ENCODE results near the gene PUS1. TPM values are rescaled to one million over a fixed set of nuclear protein-coding genes. Genes with fewer than 3 reads are reported as not detected.

The PUS1 gene
- total and polyA plus RNA-seq, 5 donors = 7.2 to 13.7 (median 7.8) TPM

DNA sequence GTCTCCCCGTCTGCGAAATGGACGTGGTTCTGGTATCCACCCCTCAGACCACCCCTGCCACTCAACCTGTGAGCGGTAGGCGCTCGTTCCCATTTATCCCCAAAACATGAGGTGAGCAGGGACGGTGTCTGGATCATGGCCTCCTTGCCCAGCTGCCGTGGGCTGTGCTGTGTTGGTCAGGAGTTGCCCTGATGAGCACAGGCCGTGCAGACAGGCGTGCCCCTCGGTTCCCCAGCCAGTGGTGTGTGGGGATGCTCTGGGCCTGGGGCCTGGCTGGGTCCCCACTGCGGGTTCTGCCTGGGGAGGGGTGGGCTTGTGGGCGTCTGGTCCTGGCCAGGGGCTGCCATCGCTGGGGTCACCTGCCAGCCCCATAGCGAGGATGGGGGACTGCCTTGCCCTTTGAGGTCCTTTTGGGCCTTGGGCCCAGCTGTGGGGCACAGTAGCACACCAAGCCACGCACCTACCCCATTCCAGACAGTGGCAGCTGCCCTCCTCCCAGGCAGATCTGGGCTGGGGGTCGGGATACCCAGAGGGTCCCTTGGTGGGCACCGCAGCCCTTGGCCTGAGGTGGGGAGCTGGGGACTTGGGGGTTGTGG is 11.3 kb upstream of the PUS1 start:
- intact Hi-C loops (cut with DNase I) = no loop called here
- no peaks in the 10 kb centered on the region for H3K27me3 ChIP-seq (ENCODE audit: control insufficient read depth, insufficient read depth)
- no peak overlapping the region for H3K4me3 ChIP-seq (ENCODE audit: low read length)
- H3K4me1 ChIP-seq (ENCODE audit: control insufficient read depth, insufficient read depth, low read length) = peaks cover under 1% of the 10 kb centered on the region
- no peak overlapping the region for H3K27ac ChIP-seq (ENCODE audit: low read length)
- no peaks in the 10 kb centered on the region for H3K9me3 ChIP-seq (ENCODE audit: control insufficient read depth, low read length)
- 89% methylated on average over 18 of the region's 18 CpGs for WGBS
- ATAC-seq = no peak
- peak in 1 of 3 donors; percentile 50 for DNase-seq

DNA sequence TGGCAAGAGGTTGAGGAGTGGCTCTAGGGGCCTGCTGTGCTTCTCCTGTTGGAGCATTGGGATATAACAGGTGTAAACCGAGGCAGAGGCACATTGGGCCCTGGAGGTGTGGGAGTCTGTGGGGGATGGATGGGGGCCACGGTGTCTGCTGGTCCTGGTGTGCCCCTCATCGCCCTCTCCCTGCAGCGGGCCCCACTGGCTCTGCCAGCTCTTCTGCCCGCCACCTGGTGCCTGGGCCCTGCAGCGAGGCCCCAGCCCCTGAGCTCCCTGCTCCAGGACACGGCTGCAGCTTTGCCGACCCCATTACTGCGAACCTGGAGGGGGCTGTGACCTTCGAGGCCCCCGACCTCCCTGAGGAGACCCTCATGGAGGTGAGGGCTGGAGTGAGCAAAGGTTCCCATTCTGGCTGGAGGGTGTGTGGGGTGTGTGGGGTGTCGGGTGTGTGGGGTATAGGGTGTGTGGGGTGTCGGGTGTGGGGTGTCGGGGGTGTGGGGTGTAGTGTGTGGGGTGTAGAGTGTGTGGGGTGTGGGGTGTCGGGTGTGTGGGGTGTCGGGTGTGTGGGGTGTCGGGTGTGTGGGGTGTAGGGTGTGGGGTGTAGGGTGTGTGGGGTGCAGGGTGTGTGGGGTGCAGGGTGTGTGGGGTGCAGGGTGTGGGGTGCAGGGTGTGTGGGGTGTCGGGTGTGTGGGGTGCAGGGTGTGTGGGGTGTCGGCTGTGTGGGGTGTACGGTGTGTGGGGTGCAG is 10.6 kb upstream of the PUS1 start:
- peak in 1 of 2 donors; percentile 38 for ATAC-seq
- DNase-seq = peak in 2 of 3 donors; percentile 34 to 53
- Histone ChIP-seq H3K4me1 (ENCODE audit: control insufficient read depth, insufficient read depth, low read length) (no peaks in the 10 kb centered on the region), H3K9me3 (ENCODE audit: control insufficient read depth, low read length) (no peaks in the 10 kb centered on the region), H3K27me3 (ENCODE audit: control insufficient read depth, insufficient read depth) (no peaks in the 10 kb centered on the region), H3K27ac (ENCODE audit: low read length) (no peak overlapping the region), H3K4me3 (ENCODE audit: low read length) (no peak overlapping the region)
- intact Hi-C loops (cut with DNase I) = no loop called here
- WGBS = 86% methylated on average over 20 of the region's 20 CpGs

DNA sequence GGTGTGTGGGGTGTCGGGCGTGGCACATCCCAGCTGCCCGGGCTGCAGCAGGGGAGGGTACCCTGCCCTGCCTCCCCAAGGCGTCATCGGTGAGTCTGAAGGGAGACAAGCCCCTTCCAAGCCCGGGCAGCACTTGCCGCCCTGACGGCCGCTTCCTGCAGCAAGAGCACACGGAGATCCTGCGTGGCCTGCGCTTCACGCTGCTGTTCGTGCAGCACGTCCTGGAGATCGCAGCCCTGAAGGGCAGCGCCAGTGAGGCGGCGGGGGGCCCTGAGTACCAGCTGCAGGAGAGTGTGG is 10.1 kb upstream of the PUS1 start:
- intact Hi-C loops (cut with DNase I) = no loop called here
- H3K4me1 ChIP-seq (ENCODE audit: control insufficient read depth, insufficient read depth, low read length) = no peaks in the 10 kb centered on the region
- DNase-seq (peak in 1 of 3 donors; percentile 56), ATAC-seq (no peak)
- no peak overlapping the region for H3K4me3 ChIP-seq (ENCODE audit: low read length)
- no peak overlapping the region for H3K27ac ChIP-seq (ENCODE audit: low read length)
- 93% methylated on average over 19 of the region's 19 CpGs for WGBS
- no peaks in the 10 kb centered on the region for H3K9me3 ChIP-seq (ENCODE audit: control insufficient read depth, low read length)
- H3K27me3 ChIP-seq (ENCODE audit: control insufficient read depth, insufficient read depth) = no peaks in the 10 kb centered on the region

DNA sequence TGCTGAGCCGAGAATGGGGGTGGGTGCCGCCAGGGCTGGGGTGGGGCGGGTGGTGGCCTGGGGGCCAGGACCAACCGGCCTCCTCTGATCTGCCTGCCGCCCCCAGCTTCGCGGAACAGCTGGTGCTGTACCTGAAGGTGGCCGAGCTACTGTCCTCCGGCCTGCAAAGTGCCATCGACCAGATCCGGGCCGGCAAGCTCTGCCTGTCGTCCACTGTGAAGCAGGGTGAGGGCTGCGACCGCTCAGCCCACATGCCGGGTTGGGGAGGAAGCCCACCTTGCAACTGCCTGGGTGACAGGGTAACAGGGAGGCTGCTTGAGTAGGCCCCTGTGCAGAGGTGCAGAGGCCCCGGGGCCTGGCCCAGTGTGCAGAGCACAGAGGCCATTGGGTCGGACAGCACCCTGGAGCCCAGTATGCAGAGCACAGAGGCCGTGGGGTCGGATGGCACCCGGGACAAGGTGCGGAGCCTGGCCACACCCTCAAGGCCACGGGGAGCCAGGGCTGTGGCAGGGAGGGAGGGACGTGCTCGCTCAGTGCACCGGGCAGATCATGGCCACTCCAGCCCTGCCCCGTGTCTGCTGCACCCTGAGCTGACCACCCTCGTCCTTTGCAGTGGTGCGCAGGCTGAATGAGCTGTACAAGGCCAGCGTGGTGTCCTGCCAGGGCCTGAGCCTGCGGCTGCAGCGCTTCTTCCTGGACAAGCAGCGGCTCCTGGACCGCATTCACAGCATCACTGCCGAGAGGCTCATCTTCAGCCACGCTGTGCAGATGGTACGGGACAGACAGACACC is 9.5 kb upstream of the PUS1 start:
- ATAC-seq (no peak), DNase-seq (peak in 2 of 3 donors; percentile 48 to 58)
- Histone ChIP-seq H3K27me3 (ENCODE audit: control insufficient read depth, insufficient read depth) (no peaks in the 10 kb centered on the region), H3K27ac (ENCODE audit: low read length) (no peak overlapping the region), H3K4me1 (ENCODE audit: control insufficient read depth, insufficient read depth, low read length) (no peaks in the 10 kb centered on the region), H3K4me3 (ENCODE audit: low read length) (no peak overlapping the region), H3K9me3 (ENCODE audit: control insufficient read depth, low read length) (no peaks in the 10 kb centered on the region)
- WGBS = 91% methylated on average over 37 of the region's 37 CpGs
- intact Hi-C loops (cut with DNase I) = no loop called here

DNA sequence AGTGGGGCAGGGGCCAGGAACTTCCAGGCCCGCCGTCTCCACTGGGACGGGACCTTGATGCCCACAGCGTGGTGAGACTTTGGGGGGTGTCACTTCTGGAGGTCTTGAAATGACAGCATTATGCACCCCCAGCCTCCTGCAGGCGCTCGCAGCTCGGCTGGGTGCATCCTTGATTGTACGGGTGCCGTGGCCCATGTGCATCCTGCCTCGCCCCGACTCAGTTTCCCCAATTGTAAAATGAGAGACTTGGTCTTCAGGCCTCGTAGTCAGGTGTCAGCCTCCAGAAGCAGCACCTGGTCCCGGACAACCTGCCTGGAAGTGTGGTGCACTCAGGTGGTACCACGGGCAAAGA is 8.9 kb upstream of the PUS1 start:
- DNase-seq = no peak
- H3K4me1 ChIP-seq (ENCODE audit: control insufficient read depth, insufficient read depth, low read length) = no peaks in the 10 kb centered on the region

DNA sequence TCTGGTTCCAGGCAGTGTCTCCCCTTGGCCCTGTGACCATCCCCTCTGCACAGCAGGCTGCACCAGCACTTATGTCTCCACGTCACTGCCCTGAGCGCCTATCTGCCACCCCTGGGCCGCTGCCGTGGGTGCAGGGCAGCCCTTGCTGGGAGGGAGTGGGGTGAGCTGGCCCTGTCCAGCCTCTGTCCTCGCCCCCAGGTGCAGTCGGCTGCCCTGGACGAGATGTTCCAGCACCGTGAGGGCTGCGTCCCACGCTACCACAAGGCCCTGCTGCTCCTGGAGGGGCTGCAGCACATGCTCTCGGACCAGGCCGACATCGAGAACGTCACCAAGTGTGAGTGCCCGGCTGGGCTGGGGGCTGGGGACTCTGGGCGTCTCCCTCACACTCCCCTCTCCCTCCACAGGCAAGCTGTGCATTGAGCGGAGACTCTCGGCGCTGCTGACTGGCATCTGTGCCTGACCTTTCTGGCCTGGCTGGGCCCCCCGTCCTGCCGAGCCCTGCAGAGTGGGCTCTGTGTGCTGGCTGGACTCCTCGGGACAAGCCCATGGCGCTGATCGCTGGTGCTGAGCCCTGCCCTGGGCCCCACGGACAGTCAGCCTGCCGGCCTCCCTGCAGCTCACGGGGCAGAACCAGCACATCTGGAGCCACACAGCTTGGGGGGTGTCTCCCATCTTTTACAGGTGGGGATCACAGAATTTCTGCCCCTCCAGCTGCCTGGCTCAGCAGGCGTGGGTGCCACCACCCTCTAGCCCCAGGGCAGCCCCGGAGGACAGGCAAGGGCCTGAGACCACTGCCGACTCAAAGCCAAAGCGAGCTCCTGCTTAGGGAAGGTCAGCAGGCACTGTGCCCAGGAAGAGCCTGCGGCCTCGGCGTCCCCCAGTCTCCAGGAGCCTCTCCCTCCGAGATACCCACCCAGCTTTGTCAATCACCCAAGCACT is 7.9 kb upstream of the PUS1 start:
- no peak overlapping the region for H3K27ac ChIP-seq (ENCODE audit: low read length)
- H3K4me3 ChIP-seq (ENCODE audit: low read length) = no peak overlapping the region
- intact Hi-C loops (cut with DNase I) = no loop called here
- 84% methylated on average over 35 of the region's 35 CpGs for WGBS
- H3K9me3 ChIP-seq (ENCODE audit: control insufficient read depth, low read length) = no peaks in the 10 kb centered on the region
- no peaks in the 10 kb centered on the region for H3K27me3 ChIP-seq (ENCODE audit: control insufficient read depth, insufficient read depth)
- H3K4me1 ChIP-seq (ENCODE audit: control insufficient read depth, insufficient read depth, low read length) = no peaks in the 10 kb centered on the region
- ATAC-seq = peak; percentile 5 to 9
- DNase-seq = peak in 1 of 3 donors; percentile 58

More for the DNA sequence above, 8.9 kb upstream of the PUS1 start:
- H3K4me3 ChIP-seq (ENCODE audit: low read length) = no peak overlapping the region
- 95% methylated on average over 14 of the region's 14 CpGs for WGBS
- H3K9me3 ChIP-seq (ENCODE audit: control insufficient read depth, low read length) = no peaks in the 10 kb centered on the region
- no peaks in the 10 kb centered on the region for H3K27me3 ChIP-seq (ENCODE audit: control insufficient read depth, insufficient read depth)
- ATAC-seq = no peak
- H3K27ac ChIP-seq (ENCODE audit: low read length) = no peak overlapping the region
- intact Hi-C loops (cut with DNase I) = no loop called here

DNA sequence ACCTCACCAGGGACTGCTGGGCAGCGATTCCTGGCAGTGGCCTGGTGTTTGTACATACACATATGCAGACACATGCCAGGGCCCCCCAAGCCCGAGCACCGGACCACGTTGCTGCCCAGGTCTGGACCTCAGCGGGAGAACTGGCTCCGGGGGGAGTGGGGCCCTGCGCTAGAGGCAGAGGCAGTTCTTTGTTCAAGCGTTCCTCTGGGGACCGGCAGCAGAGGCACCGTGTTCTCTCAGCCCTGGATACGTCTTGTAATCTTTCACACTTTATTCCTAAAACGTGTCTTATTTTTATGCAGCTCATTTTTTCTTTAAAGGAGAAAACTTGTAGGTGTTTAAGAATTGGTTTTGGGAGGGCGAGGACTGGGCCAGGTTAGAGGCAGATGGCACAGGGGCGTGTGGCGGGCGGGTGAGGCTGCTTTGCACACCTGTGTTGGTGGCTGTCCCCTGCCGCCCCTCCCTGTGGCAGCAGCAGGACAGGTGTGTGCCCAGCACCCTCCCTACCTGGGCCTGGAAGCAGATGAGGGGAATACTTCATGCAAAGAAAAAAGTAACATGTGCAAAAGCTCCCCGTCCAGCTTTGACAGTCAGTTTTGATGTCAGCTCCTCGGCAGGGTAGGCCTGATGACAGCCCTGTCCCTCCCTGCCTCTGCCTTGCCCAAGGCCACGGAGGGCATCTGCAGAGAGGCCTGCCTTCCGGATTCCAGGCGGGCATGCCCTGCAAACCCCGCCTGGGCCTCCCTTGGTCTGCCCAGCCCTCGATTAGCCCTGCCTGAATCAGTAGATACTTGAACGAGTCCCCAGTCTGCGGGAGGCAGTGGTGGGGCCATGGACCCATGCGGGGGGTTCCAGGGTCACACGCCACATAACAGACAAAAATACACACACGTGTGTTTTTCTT is 7.0 kb upstream of the PUS1 start:
- no peaks in the 10 kb centered on the region for H3K27me3 ChIP-seq (ENCODE audit: control insufficient read depth, insufficient read depth)
- peak; percentile 53 to 76 for ATAC-seq
- intact Hi-C loops (cut with DNase I) = no loop called here
- H3K4me3 ChIP-seq (ENCODE audit: low read length) = no peak overlapping the region
- no peak overlapping the region for H3K27ac ChIP-seq (ENCODE audit: low read length)
- H3K4me1 ChIP-seq (ENCODE audit: control insufficient read depth, insufficient read depth, low read length) = no peaks in the 10 kb centered on the region
- peak in 2 of 3 donors; percentile 74 to 83 for DNase-seq
- 65% methylated on average over 29 of the region's 29 CpGs for WGBS
- H3K9me3 ChIP-seq (ENCODE audit: control insufficient read depth, low read length) = no peaks in the 10 kb centered on the region

DNA sequence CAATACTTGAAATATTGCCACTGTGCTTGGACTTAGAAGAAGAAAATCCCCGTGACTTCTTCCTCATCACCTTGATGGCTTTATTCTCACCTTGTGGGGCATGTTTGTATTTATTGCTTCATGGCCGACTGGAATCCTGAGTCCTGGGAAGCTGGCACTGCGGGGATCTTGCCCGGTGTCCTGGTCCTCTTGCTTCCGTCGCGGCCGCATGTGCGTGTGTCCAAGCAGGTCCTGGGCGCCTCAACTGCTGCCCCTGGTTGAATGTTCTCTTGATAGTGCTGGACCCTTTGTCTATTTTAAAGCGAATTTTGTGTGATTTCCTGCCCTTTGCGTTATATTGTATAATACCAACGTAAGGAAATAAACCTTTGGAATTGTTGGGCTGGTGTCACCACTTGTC is 6.3 kb upstream of the PUS1 start:
- Histone ChIP-seq H3K27ac (ENCODE audit: low read length) (no peak overlapping the region), H3K9me3 (ENCODE audit: control insufficient read depth, low read length) (no peaks in the 10 kb centered on the region), H3K4me3 (ENCODE audit: low read length) (no peak overlapping the region), H3K27me3 (ENCODE audit: control insufficient read depth, insufficient read depth) (no peaks in the 10 kb centered on the region), H3K4me1 (ENCODE audit: control insufficient read depth, insufficient read depth, low read length) (no peaks in the 10 kb centered on the region)
- intact Hi-C loops (cut with DNase I) = no loop called here
- 90% methylated on average over 13 of the region's 13 CpGs for WGBS
- DNase-seq = peak in 2 of 3 donors; percentile 42 to 60
- ATAC-seq = no peak

DNA sequence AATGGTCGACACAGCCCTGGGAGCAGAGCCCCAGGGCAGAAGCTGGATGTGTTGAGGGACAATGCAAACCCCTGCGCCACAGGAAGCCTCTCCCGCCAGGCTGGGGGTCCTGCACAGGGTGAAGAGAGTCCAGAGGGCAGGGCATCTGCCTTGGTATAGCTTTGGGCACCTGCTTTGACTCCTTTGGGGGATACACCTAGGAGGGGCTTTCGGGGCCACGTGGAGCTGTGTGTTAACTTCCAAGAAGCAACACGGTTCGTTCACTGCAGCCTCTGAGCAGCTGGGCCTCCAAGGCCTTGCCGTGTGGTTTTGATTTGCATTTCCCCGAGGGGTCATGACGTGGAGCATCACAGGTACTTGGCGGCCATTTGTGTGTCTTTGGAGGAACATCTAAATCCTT is 5.8 kb upstream of the PUS1 start:
- no peaks in the 10 kb centered on the region for H3K27me3 ChIP-seq (ENCODE audit: control insufficient read depth, insufficient read depth)
- WGBS = 88% methylated on average over 11 of the region's 11 CpGs
- intact Hi-C loops (cut with DNase I) = no loop called here
- no peaks in the 10 kb centered on the region for H3K9me3 ChIP-seq (ENCODE audit: control insufficient read depth, low read length)
- H3K4me1 ChIP-seq (ENCODE audit: control insufficient read depth, insufficient read depth, low read length) = no peaks in the 10 kb centered on the region
- H3K4me3 ChIP-seq (ENCODE audit: low read length) = no peak overlapping the region
- ATAC-seq (no peak), DNase-seq (peak in 1 of 3 donors; percentile 24)
- H3K27ac ChIP-seq (ENCODE audit: low read length) = no peak overlapping the region

Data from right cardiac atrium (tissue), 5 donors.